ENCODE data around the gene KLHL1. TPM values are rescaled to one million over a fixed set of nuclear protein-coding genes. Genes with fewer than 3 reads are reported as not detected.

Gene KLHL1
- total and polyA plus RNA-seq, 4 donors: not detected

- no peak for DNase-seq (ENCODE audit: low spot score)
- no peaks in the 10 kb centered on the region for H3K27me3 ChIP-seq (ENCODE audit: control insufficient read depth in 4 of 4, insufficient read depth in 4 of 4, low read length in 3 of 4)
- 82% methylated on average over 2 of the region's 2 CpGs for WGBS
- TF ChIP-seq HNF4A (conservative IDR thresholded peaks at IDR 0.05) (no peak), RAD21 (IDR thresholded peaks at IDR 0.05) (no peak), YY1 (IDR thresholded peaks at IDR 0.05) (no peak), EGR1 (IDR thresholded peaks at IDR 0.05; ENCODE audit: low read depth in 2 of 2) (no peak), HNF4G (IDR thresholded peaks at IDR 0.05) (no peak), REST (IDR thresholded peaks at IDR 0.05) (no peak), JUND (IDR thresholded peaks at IDR 0.05) (no peak), ZBTB33 (IDR thresholded peaks at IDR 0.05) (no peak), SP1 (IDR thresholded peaks at IDR 0.05) (no peak), NR2F2 (IDR thresholded peaks at IDR 0.05) (no peak), MAX (IDR thresholded peaks at IDR 0.05) (no peak), ATF3 (IDR thresholded peaks at IDR 0.05) (no peak), GABPA (IDR thresholded peaks at IDR 0.05 in 1 of 2, conservative IDR thresholded peaks at IDR 0.05 in 1 of 2) (no peak), FOXA1 (IDR thresholded peaks at IDR 0.05) (no peak), TAF1 (conservative IDR thresholded peaks at IDR 0.05) (no peak)
- H3K4me1 ChIP-seq (ENCODE audit: control insufficient read depth in 4 of 4, insufficient read depth in 4 of 4, low read length in 3 of 4): no peaks in the 10 kb centered on the region
- H3K27ac ChIP-seq (ENCODE audit: low read depth in 1 of 2, low read length in 2 of 2): no peak overlapping the region
- no peak overlapping the region for H3K9ac ChIP-seq (ENCODE audit: low read depth in 1 of 2, low read length in 2 of 2)
- H3K4me3 ChIP-seq (ENCODE audit: low read depth in 1 of 3, low read length in 3 of 3): no peak overlapping the region
- H3K9me3 ChIP-seq (ENCODE audit: control insufficient read depth in 4 of 4, low read length in 3 of 4): no peaks in the 10 kb centered on the region
- H3K36me3 ChIP-seq (ENCODE audit: control insufficient read depth in 4 of 4, insufficient read depth in 3 of 4, low read depth in 1 of 4, low read length in 3 of 4): no peaks in the 10 kb centered on the region
Observed at GRCh38 chr13:69951412-69951811, 156.8 kb downstream of the KLHL1 start.

- Histone ChIP-seq H3K36me3 (ENCODE audit: control insufficient read depth in 4 of 4, insufficient read depth in 3 of 4, low read depth in 1 of 4, low read length in 3 of 4) (no peaks in the 10 kb centered on the region), H3K4me1 (ENCODE audit: control insufficient read depth in 4 of 4, insufficient read depth in 4 of 4, low read length in 3 of 4) (no peaks in the 10 kb centered on the region), H3K27ac (ENCODE audit: low read depth in 1 of 2, low read length in 2 of 2) (no peak overlapping the region), H3K9me3 (ENCODE audit: control insufficient read depth in 4 of 4, low read length in 3 of 4) (no peaks in the 10 kb centered on the region), H3K27me3 (ENCODE audit: control insufficient read depth in 4 of 4, insufficient read depth in 4 of 4, low read length in 3 of 4) (no peaks in the 10 kb centered on the region), H3K4me3 (ENCODE audit: low read depth in 1 of 3, low read length in 3 of 3) (no peak overlapping the region), H3K9ac (ENCODE audit: low read depth in 1 of 2, low read length in 2 of 2) (no peak overlapping the region)
- no peak for DNase-seq (ENCODE audit: low spot score)
- TF ChIP-seq SP1 (IDR thresholded peaks at IDR 0.05) (no peak), ATF3 (IDR thresholded peaks at IDR 0.05) (no peak), RAD21 (IDR thresholded peaks at IDR 0.05) (no peak), JUND (IDR thresholded peaks at IDR 0.05) (no peak), ZBTB33 (IDR thresholded peaks at IDR 0.05) (no peak), HNF4G (IDR thresholded peaks at IDR 0.05) (no peak), NR2F2 (IDR thresholded peaks at IDR 0.05) (no peak), GABPA (IDR thresholded peaks at IDR 0.05 in 1 of 2, conservative IDR thresholded peaks at IDR 0.05 in 1 of 2) (no peak), EGR1 (IDR thresholded peaks at IDR 0.05; ENCODE audit: low read depth in 2 of 2) (no peak), REST (IDR thresholded peaks at IDR 0.05) (no peak), RXRA (IDR thresholded peaks at IDR 0.05) (no peak), FOXA2 (IDR thresholded peaks at IDR 0.05) (no peak)
- 67% methylated on average over 4 of the region's 4 CpGs for WGBS
Observed at GRCh38 chr13:69950160-69950559, 158.1 kb downstream of the KLHL1 start.

Measured in liver (tissue), 9 donors.